SK-N-SH treated with all-trans-retinoic acid at 6 μM for 48 hours (cell line): ENCODE results near the gene CTSC.
A peak's percentile ranks its signal among the peaks of the same experiment; 100 is the strongest.

Experiments
- ATAC-seq: fragments of 200-7000 bp; cut with Tn5 transposase; 3 replicates; pipeline ENCODE4 v1.9.1; 2020; ENCODE audit warnings: mild to moderate bottlenecking, moderate library complexity
- ARNTL ChIP-seq: fragments of 450-650 bp; formaldehyde crosslinking; IDR thresholded peaks from 2 replicates; pipeline ENCODE4 v1.5.0; 2020; ENCODE audit warnings: low read depth, mild to moderate bottlenecking, moderate library complexity, borderline replicate concordance
- BACH2 ChIP-seq: fragments of 250-450 bp; sonication (Bioruptor Pico); IDR thresholded peaks from 2 replicates; pipeline ENCODE4 v1.9.0; 2021; ENCODE audit warnings: mild to moderate bottlenecking, borderline replicate concordance
- CSDC2 ChIP-seq: fragments of 250-450 bp; sonication (Bioruptor Pico); IDR thresholded peaks from 2 replicates; pipeline ENCODE4 v1.5.0; 2020; ENCODE audit warnings: mild to moderate bottlenecking, moderate library complexity
- ESRRG ChIP-seq: fragments of 250-450 bp; sonication (Bioruptor Pico); IDR thresholded peaks from 2 replicates; pipeline ENCODE4 v1.6.1; 2021; ENCODE audit warnings: mild to moderate bottlenecking
- GLIS3 ChIP-seq: fragments of 250-450 bp; sonication (Bioruptor Pico); IDR thresholded peaks from 2 replicates; pipeline ENCODE4 v1.5.0; 2020; ENCODE audit warnings: mild to moderate bottlenecking, moderate library complexity
- ISL1 ChIP-seq: fragments of 250-450 bp; sonication (Bioruptor Pico); IDR thresholded peaks from 2 replicates; pipeline ENCODE4 v2.1.2; 2022; ENCODE audit warnings: mild to moderate bottlenecking, moderate library complexity
- OSR1 ChIP-seq: fragments of 250-450 bp; sonication (Bioruptor Pico); IDR thresholded peaks from 2 replicates; pipeline ENCODE4 v1.8.0; 2022; ENCODE audit warnings: moderate library complexity, mild to moderate bottlenecking, inconsistent platforms
- PPARA ChIP-seq: fragments of 250-450 bp; sonication (Bioruptor Pico); IDR thresholded peaks from 2 replicates; pipeline ENCODE4 v1.5.0; 2020; ENCODE audit warnings: mild to moderate bottlenecking, borderline replicate concordance
- RARB ChIP-seq: fragments of 250-450 bp; sonication (Bioruptor Pico); IDR thresholded peaks from 2 replicates; pipeline ENCODE4 v1.8.0; 2021; ENCODE audit warnings: mild to moderate bottlenecking, moderate library complexity
- SNAI2 ChIP-seq: fragments of 250-450 bp; sonication (Bioruptor Pico); IDR thresholded peaks from 2 replicates; pipeline ENCODE4 v1.5.0; 2020; ENCODE audit warnings: mild to moderate bottlenecking, moderate library complexity
- TCF4 ChIP-seq: fragments of 250-450 bp; sonication (Bioruptor Pico); IDR thresholded peaks from 2 replicates; pipeline ENCODE4 v1.8.0; 2021; ENCODE audit warnings: mild to moderate bottlenecking, moderate library complexity, borderline replicate concordance
- TOX ChIP-seq: fragments of 250-450 bp; sonication (Bioruptor Pico); IDR thresholded peaks from 2 replicates; pipeline ENCODE4 v1.8.0; 2021; ENCODE audit warnings: mild to moderate bottlenecking, moderate library complexity, borderline replicate concordance
- ZC3H10 ChIP-seq: fragments of 250-450 bp; sonication (Bioruptor Pico); IDR thresholded peaks from 2 replicates; pipeline ENCODE4 v1.5.1; 2021; ENCODE audit warnings: mild to moderate bottlenecking, moderate library complexity
- ZFP3 ChIP-seq: fragments of 250-450 bp; sonication (Bioruptor Pico); IDR thresholded peaks from 2 replicates; pipeline ENCODE4 v1.5.0; 2020; ENCODE audit warnings: mild to moderate bottlenecking, moderate library complexity
- ZNF565 ChIP-seq: fragments of 450-650 bp; formaldehyde crosslinking; conservative IDR thresholded peaks from 2 replicates; pipeline ENCODE4 v1.5.0; 2020; ENCODE audit warnings: low read depth, mild to moderate bottlenecking, moderate library complexity
- ZNF70 ChIP-seq: fragments of 450-650 bp; formaldehyde crosslinking; IDR thresholded peaks from 2 replicates; pipeline ENCODE4 v1.5.0; 2020; ENCODE audit warnings: mild to moderate bottlenecking, moderate library complexity
- ZNF8 ChIP-seq: fragments of 450-650 bp; formaldehyde crosslinking; IDR thresholded peaks from 2 replicates; pipeline ENCODE4 v1.5.0; 2020; ENCODE audit warnings: mild to moderate bottlenecking, moderate library complexity
- TF ChIP-seq, protein P1 (sequence below): fragments of 250-450 bp; sonication (Bioruptor Pico); IDR thresholded peaks from 2 replicates; pipeline ENCODE4 v1.5.0; 2020; ENCODE audit warnings: mild to moderate bottlenecking, moderate library complexity
- TF ChIP-seq, protein P2 (sequence below): fragments of 250-450 bp; sonication (Bioruptor Pico); IDR thresholded peaks from 2 replicates; pipeline ENCODE4 v1.8.0; 2021; ENCODE audit warnings: low read depth, mild to moderate bottlenecking, moderate library complexity, borderline replicate concordance
- TF ChIP-seq, protein P3 (sequence below): fragments of 250-450 bp; sonication (Bioruptor Pico); IDR thresholded peaks from 2 replicates; pipeline ENCODE4 v1.5.1; 2021; ENCODE audit warnings: mild to moderate bottlenecking, moderate library complexity
- TF ChIP-seq, protein P4 (sequence below): fragments of 250-450 bp; sonication (Bioruptor Pico); IDR thresholded peaks from 2 replicates; pipeline ENCODE4 v1.5.1; 2020; ENCODE audit warnings: low read depth, mild to moderate bottlenecking, moderate library complexity

CTSC gene

GRCh38 chr11:88337181-88337986 lies at the start of gene CTSC:
Gene CTSC, minus strand, starts transcription at chr11:88337736. Its CDS starts 64 bp downstream, at chr11:88337672.
- ATAC-seq, result peak; percentile 97
- TF ChIP-seq CSDC2 (CRISPR knock-in tag) (peak; percentile 61; the same call in 1 of the 2 replicates), ZNF70 (CRISPR knock-in tag) (no peak)
- TF ChIP-seq, all 23 proteins: peak for 1

DNA sequence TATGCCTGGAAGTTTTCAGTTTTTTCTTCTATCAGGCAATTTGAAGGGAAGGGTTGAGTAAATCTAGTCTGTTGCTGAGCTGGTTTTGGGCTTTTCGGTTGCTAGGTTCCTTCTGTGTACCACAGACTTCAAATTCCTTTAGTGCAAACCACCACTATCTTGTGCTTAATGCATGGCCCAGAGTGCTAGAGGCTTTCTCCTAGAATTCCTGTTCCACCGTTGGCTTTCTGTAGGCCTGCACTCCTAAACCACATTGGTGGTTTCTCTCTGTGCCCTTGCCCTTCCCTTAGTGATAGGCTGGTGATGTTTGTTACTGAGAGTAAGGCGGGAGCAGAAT lies 47.1 kb upstream of the CTSC start:
- TF ChIP-seq, protein P1, sequence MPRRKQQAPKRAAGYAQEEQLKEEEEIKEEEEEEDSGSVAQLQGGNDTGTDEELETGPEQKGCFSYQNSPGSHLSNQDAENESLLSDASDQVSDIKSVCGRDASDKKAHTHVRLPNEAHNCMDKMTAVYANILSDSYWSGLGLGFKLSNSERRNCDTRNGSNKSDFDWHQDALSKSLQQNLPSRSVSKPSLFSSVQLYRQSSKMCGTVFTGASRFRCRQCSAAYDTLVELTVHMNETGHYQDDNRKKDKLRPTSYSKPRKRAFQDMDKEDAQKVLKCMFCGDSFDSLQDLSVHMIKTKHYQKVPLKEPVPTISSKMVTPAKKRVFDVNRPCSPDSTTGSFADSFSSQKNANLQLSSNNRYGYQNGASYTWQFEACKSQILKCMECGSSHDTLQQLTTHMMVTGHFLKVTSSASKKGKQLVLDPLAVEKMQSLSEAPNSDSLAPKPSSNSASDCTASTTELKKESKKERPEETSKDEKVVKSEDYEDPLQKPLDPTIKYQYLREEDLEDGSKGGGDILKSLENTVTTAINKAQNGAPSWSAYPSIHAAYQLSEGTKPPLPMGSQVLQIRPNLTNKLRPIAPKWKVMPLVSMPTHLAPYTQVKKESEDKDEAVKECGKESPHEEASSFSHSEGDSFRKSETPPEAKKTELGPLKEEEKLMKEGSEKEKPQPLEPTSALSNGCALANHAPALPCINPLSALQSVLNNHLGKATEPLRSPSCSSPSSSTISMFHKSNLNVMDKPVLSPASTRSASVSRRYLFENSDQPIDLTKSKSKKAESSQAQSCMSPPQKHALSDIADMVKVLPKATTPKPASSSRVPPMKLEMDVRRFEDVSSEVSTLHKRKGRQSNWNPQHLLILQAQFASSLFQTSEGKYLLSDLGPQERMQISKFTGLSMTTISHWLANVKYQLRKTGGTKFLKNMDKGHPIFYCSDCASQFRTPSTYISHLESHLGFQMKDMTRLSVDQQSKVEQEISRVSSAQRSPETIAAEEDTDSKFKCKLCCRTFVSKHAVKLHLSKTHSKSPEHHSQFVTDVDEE (CRISPR knock-in tag), result no peak
- no peak for TF ChIP-seq RARB (CRISPR knock-in tag)
- TF ChIP-seq, protein P2, sequence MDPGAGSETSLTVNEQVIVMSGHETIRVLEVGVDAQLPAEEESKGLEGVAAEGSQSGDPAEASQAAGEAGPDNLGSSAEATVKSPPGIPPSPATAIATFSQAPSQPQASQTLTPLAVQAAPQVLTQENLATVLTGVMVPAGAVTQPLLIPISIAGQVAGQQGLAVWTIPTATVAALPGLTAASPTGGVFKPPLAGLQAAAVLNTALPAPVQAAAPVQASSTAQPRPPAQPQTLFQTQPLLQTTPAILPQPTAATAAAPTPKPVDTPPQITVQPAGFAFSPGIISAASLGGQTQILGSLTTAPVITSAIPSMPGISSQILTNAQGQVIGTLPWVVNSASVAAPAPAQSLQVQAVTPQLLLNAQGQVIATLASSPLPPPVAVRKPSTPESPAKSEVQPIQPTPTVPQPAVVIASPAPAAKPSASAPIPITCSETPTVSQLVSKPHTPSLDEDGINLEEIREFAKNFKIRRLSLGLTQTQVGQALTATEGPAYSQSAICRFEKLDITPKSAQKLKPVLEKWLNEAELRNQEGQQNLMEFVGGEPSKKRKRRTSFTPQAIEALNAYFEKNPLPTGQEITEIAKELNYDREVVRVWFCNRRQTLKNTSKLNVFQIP (CRISPR knock-in tag), result no peak
- TF ChIP-seq, protein P3, sequence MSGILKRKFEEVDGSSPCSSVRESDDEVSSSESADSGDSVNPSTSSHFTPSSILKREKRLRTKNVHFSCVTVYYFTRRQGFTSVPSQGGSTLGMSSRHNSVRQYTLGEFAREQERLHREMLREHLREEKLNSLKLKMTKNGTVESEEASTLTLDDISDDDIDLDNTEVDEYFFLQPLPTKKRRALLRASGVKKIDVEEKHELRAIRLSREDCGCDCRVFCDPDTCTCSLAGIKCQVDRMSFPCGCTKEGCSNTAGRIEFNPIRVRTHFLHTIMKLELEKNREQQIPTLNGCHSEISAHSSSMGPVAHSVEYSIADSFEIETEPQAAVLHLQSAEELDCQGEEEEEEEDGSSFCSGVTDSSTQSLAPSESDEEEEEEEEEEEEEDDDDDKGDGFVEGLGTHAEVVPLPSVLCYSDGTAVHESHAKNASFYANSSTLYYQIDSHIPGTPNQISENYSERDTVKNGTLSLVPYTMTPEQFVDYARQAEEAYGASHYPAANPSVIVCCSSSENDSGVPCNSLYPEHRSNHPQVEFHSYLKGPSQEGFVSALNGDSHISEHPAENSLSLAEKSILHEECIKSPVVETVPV (CRISPR knock-in tag), result no peak
- no peak for TF ChIP-seq GLIS3 (CRISPR knock-in tag)
- no peak for TF ChIP-seq ZNF565 (CRISPR knock-in tag)
- no peak for TF ChIP-seq TOX (CRISPR knock-in tag)
- TF ChIP-seq CSDC2 (CRISPR knock-in tag), result no peak
- no peak for TF ChIP-seq ARNTL
- no peak for TF ChIP-seq ESRRG
- TF ChIP-seq BACH2 (CRISPR knock-in tag), result no peak
- TF ChIP-seq OSR1, result no peak
- no peak for TF ChIP-seq ZFP3 (CRISPR knock-in tag)
- no peak for TF ChIP-seq ZNF8
- TF ChIP-seq, protein P4, sequence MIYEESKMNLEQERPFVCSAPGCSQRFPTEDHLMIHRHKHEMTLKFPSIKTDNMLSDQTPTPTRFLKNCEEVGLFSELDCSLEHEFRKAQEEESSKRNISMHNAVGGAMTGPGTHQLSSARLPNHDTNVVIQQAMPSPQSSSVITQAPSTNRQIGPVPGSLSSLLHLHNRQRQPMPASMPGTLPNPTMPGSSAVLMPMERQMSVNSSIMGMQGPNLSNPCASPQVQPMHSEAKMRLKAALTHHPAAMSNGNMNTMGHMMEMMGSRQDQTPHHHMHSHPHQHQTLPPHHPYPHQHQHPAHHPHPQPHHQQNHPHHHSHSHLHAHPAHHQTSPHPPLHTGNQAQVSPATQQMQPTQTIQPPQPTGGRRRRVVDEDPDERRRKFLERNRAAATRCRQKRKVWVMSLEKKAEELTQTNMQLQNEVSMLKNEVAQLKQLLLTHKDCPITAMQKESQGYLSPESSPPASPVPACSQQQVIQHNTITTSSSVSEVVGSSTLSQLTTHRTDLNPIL (CRISPR knock-in tag), result no peak
- TF ChIP-seq ZC3H10, result no peak
- TF ChIP-seq PPARA (CRISPR knock-in tag), result no peak
- TF ChIP-seq ISL1 (CRISPR knock-in tag), result no peak
- ATAC-seq, result peak; percentile 95

GRCh38 chr11:88384004-88384668 lies 46.6 kb upstream of the CTSC start:
- peak; percentile 87 for TF ChIP-seq TOX (CRISPR knock-in tag)
- peak; percentile 56 for TF ChIP-seq ISL1 (CRISPR knock-in tag)
- TF ChIP-seq TCF4 (CRISPR knock-in tag), result no peak
- TF ChIP-seq ZNF8, result no peak
- peak; percentile 63; the same call in 1 of the 2 replicates for TF ChIP-seq RARB (CRISPR knock-in tag)

GRCh38 chr11:88383447-88383846 lies 45.9 kb upstream of the CTSC start:
- no peak for ATAC-seq
- TF ChIP-seq, protein P3 (CRISPR knock-in tag), result no peak
- TF ChIP-seq SNAI2, result no peak
- no peak for TF ChIP-seq ZNF8
- TF ChIP-seq ESRRG, result no peak
- no peak for TF ChIP-seq GLIS3 (CRISPR knock-in tag)
- TF ChIP-seq PPARA (CRISPR knock-in tag), result no peak
- TF ChIP-seq, protein P4 (CRISPR knock-in tag), result no peak
- no peak for TF ChIP-seq ARNTL
- TF ChIP-seq TCF4 (CRISPR knock-in tag), result no peak
- no peak for TF ChIP-seq TOX (CRISPR knock-in tag)
- TF ChIP-seq CSDC2 (CRISPR knock-in tag), result no peak

More at GRCh38 chr11:88384004-88384668, 46.6 kb upstream of the CTSC start:
- ATAC-seq, result peak; percentile 86
